Stimulated activated effector memory CD8-positive, alpha-beta T cell treated with anti-CD3 and anti-CD28 coated beads, Interleukin-12 subunit alpha, Interleukin-12 subunit beta, amount 100 ng/mL, for 72 hours (primary cell): ENCODE measurements around the gene NEK1.
A peak's percentile ranks its signal among the peaks of the same experiment; 100 is the strongest.

Experiments used
- ATAC-seq: fragments of 150-1000 bp; cut with Tn5 transposase; 2 replicates; pipeline ENCODE4 v1.10.0; 2021
- DNase-seq, 2 donors: peaks; one replicate each; pipeline ENCODE4 v3.0.0; 2021 to 2022; ENCODE audit warnings: low spot score in 2 of 2
- H3K27ac Mint-ChIP-seq: one replicate; pipeline ENCODE4 v1.8.0; 2022; ENCODE audit warnings: mild to moderate bottlenecking, mixed read lengths
- H3K36me3 Mint-ChIP-seq: one replicate; pipeline ENCODE4 v1.8.0; 2022; ENCODE audit warnings: mild to moderate bottlenecking, mixed read lengths
- H3K4me1 Mint-ChIP-seq: one replicate; pipeline ENCODE4 v1.8.0; 2022; ENCODE audit warnings: mixed read lengths
- H3K4me3 Mint-ChIP-seq: one replicate; pipeline ENCODE4 v1.8.0; 2022; ENCODE audit warnings: mild to moderate bottlenecking, mixed read lengths
- H3K9me3 Mint-ChIP-seq: one replicate; pipeline ENCODE4 v1.8.0; 2022; ENCODE audit warnings: mixed read lengths

Gene NEK1

DNA sequence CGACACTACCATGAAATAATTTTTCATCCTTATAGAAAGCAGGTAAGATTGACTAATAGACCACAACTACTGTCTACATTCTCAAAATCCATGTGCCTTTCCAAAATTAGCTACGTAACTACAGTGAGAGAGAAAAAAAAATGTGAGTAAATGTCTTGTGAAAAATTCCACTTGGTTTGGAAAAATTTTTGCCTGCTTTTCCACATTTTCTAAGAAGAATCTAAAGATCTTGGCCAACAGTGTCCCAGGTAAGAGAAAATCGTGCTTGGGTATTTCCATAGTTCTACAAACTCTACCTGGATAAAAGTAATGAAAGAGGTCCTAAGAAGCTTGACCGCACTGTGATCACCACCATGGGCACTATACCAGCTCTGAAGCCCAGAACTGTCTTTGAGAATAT lies 6.6 kb upstream of the NEK1 start:
- Mint-ChIP-seq H3K4me1 (peaks cover 48% of the 10 kb centered on the region), H3K9me3 (no peaks in the 10 kb centered on the region), H3K4me3 (peak overlapping the region; percentile 93), H3K27ac (peak overlapping the region; percentile 98), H3K36me3 (peaks cover 26% of the 10 kb centered on the region)
- DNase-seq (no peak), ATAC-seq (no peak)

DNA sequence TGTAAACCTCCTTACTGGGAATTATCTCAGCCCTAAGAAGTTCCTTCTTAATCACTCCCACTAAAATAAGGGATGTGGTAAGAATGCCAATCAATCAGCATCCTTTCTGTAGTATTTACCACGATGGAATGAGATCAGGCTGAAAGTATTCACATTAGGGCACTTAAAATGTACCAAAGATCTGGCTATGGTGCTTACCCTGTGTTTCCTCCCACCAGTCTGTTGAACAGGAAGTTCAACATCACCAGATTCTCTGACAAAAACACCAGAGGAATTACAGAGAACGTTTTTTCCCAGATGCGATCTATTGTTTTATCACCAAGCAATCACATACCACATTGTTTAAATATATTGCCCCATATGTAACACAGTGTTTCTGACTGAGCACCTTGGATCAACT lies 5.9 kb upstream of the NEK1 start:
- Mint-ChIP-seq H3K4me1 (peaks cover 42% of the 10 kb centered on the region), H3K9me3 (no peaks in the 10 kb centered on the region), H3K4me3 (peak overlapping the region; percentile 93), H3K36me3 (peaks cover 21% of the 10 kb centered on the region), H3K27ac (no peak overlapping the region)
- DNase-seq = no peak
- ATAC-seq = no peak

DNA sequence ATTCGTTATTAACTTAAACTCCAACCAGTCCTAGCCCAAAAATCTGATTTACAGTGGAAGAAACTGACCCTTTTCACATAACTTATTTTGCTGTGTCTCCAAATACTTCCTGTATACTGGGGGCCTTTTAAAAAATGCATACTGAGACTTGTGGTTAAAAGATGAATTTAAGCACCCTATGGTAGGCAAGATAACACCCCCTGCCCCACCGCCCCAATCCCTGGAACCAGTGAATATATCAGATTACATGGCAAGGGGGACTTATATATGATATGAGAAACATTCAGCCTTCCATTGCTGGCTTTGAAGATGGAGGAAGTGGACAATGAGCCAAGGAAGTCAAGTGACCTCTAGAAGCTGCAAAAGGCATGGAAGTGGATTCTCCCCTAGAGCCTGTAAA lies 4.9 kb upstream of the NEK1 start:
- Mint-ChIP-seq H3K36me3 (peaks cover 22% of the 10 kb centered on the region), H3K27ac (no peak overlapping the region), H3K4me1 (peaks cover 40% of the 10 kb centered on the region), H3K9me3 (no peaks in the 10 kb centered on the region), H3K4me3 (no peak overlapping the region)
- ATAC-seq = no peak
- DNase-seq = no peak

DNA sequence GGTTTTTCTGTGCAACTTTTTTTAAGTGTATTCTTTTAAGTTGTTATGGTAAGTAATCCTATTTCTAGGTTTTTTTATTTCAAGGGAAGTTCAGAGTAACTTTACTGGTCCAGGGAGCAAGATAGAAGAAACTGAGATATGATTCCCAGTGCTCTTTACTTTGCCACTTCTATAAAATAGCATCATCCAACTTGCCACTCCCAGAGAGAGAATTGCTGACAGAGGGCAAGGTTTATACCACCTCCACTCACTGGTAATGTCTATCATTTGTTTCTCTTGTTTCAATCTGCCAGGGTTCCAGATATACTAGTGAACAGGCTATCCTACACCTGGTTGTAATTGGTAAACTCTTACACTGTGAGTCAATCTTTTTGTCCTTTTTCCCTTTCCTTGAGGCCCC lies 4.5 kb upstream of the NEK1 start:
- DNase-seq = no peak
- Mint-ChIP-seq H3K4me3 (no peak overlapping the region), H3K4me1 (peaks cover 36% of the 10 kb centered on the region), H3K27ac (no peak overlapping the region), H3K36me3 (peaks cover 20% of the 10 kb centered on the region), H3K9me3 (no peaks in the 10 kb centered on the region)
- no peak for ATAC-seq

DNA sequence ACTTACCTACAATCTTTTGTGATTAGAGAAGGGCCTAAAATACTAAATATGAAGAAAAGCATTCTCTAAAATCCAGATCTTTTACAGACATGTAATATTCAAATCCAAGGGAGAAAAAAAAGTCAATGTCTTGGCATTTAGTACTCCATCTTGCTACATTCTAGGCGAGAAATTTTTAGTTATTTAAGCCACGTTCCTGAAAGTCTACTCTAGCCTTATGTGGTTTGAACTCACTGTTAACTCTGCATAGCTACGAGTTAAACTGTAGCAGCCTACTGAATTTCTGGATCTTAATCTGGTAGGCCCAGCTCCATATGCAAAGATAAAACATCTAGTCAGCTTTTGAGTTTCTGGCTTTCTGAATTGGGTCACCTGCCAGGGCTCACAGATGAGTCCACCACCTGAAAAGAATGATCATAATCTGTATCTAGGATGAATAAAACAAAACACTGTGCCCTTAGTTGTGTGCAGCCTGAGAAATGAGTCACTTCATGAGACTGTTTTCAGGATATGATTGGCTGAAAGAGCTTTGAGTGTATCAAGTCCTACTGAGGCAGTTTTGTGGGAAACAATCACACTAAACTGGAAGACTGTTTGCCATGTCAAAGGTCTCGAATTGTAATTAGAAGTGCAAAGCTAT lies 3.2 kb upstream of the NEK1 start:
- DNase-seq (no peak), ATAC-seq (peak; percentile 47)
- Mint-ChIP-seq H3K4me3 (no peak overlapping the region), H3K4me1 (peaks cover 34% of the 10 kb centered on the region), H3K36me3 (peaks cover 14% of the 10 kb centered on the region), H3K9me3 (no peaks in the 10 kb centered on the region), H3K27ac (no peak overlapping the region)

DNA sequence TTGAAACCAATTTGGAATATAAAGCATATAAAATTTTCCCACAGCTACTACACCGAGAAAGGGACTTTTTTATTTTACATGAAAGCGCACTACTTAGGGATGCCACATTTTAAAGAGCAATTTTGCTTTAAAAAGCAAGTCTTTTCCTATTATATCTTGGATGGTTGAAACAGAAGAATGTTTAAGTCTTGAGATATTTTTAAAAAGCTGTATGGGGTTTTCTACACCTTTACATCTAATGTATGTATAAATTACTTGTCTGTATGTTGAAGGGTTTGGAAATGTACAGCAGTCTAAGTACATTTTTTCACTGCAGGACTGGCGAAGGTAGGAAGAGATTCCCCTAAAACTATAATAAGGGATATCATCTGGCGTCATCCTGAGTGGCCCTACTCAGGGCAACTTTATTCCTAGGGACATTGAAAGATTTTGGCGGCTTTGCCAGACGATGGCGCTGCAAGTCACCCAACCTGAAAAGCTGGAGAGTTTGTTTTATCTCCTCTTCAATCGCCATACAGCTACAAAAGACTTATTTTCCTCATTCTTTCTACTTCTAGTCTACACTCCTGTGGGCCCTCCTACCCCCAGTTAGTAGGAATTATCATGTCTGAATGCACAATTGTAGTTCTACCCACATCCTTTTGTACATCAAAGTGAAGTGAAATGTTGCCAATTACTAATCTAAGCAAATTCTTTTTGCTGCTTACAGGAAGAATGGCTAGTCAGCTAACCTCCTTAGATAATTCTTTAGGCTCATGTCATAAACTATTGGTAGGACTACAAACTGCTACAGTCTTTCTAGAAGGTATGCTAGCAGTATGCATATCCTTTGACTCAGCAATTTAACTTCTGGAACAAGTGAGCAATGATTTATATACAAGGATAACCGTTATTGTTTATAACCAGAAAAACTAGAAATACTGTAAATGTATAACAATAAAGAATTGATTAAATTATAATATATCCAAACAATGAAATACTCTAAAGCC lies 782 bp upstream of the NEK1 start:
- no peaks in the 10 kb centered on the region for H3K9me3 Mint-ChIP-seq
- H3K4me3 Mint-ChIP-seq = peak overlapping the region; percentile 98
- ATAC-seq = peak; percentile 45
- peaks cover 15% of the 10 kb centered on the region for H3K4me1 Mint-ChIP-seq
- DNase-seq = peak; percentile 38 to 75
- peak overlapping the region; percentile 99 for H3K27ac Mint-ChIP-seq
- peaks cover 7% of the 10 kb centered on the region for H3K36me3 Mint-ChIP-seq

DNA sequence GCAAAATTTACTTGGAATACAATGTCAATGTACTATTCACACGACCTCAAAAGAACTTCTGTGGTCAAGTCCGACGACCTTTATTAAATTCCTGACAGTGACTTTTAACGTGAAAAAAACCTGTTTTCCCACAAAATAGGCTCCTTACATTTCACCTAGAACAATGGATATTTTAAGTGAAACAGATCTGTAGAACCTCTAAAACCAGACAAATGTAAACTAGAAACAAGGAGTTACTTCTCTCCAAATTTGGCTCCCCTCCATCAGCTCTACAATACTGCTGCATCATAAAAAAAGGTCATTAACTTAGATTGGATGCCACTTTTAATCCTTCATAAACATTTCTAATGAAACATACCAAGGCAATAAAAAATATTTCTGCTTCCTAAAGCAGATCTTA lies 1.2 kb downstream of the NEK1 start:
- ATAC-seq (no peak), DNase-seq (no peak)
- Mint-ChIP-seq H3K9me3 (no peaks in the 10 kb centered on the region), H3K4me3 (peak overlapping the region; percentile 98), H3K36me3 (peaks cover 7% of the 10 kb centered on the region), H3K4me1 (peaks cover 22% of the 10 kb centered on the region), H3K27ac (no peak overlapping the region)

DNA sequence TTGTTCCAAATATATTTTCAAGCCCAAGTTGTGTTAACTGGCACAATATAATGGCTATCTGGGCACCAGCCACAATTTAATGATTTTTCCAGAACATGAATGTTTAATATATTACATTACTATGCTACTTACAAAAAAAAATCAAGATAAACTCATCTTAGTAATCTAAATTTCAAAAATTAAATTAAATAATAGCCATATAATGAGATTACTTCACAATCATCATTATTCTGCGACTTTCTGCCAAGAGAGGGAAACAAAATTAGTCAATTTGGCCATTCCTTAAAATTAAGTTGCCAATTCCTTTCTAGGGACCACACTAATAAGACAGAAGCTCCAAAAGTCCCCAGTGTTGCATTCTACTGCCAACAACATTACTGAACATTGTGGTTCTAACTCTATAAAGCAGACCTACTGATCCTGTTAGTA lies 7.5 kb downstream of the NEK1 start:
- Mint-ChIP-seq H3K9me3 (no peaks in the 10 kb centered on the region), H3K27ac (peak overlapping the region; percentile 36), H3K4me1 (peaks cover 16% of the 10 kb centered on the region), H3K4me3 (no peak overlapping the region), H3K36me3 (peaks cover 33% of the 10 kb centered on the region)
- DNase-seq = no peak
- ATAC-seq = no peak

DNA sequence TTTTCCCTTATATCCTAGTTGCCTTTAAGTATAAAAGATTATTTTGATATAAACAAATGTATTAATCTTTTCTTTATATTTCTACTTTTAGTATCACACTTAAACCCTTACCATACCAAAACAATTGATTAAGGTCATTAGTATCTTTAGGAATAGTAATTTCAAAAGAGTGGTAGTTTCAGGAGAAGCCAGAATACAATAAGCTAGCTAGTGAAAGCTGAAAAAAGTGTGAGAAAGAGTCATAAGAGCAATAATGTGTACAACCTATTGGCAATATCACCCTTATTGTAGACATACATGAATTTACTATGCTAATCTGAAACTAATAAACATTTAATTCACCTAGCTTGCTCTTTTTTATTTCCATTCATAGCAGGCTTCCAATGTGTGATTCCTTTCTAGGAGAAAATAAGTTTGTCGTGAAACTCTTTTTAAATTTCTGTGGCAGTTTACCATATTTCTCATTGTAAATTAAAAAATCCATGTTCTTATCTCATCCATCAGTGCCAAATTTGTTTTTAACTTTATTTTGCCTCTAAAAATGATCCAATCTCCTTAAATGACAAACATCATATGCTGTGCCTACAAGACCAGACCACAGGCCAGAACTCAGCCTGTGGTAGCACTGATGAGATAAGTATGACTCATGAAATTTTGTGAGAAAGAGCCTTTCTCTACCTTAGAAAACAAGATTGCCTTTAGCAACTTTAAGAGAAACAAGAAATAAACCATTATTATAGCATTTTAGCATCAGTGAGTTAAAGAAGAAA lies 8.1 kb downstream of the NEK1 start:
- peak overlapping the region; percentile 36 for H3K27ac Mint-ChIP-seq
- DNase-seq (no peak), ATAC-seq (peak; percentile 99)
- H3K4me3 Mint-ChIP-seq = no peak overlapping the region
- no peaks in the 10 kb centered on the region for H3K9me3 Mint-ChIP-seq
- H3K4me1 Mint-ChIP-seq = peaks cover 16% of the 10 kb centered on the region
- H3K36me3 Mint-ChIP-seq = peaks cover 36% of the 10 kb centered on the region

DNA sequence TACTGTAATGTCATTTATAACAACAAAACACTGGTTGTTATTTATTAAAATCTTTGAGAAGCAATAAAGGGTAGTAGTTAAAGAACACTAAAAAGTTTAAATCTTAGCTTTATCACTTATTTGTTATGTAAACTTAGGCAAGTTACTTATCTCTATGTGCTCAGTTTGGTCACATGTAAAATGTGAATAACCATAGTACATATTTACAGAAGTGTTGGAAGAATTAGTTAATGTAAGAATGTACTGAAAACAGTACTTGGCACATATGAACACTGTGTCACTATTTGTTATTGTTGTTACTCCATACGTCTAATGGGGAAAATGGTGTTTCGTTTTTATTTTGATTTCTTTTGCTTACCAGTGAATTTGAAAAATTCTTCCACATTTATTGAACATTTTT lies 9.1 kb downstream of the NEK1 start:
- Mint-ChIP-seq H3K4me1 (peaks cover 16% of the 10 kb centered on the region), H3K27ac (no peak overlapping the region), H3K4me3 (no peak overlapping the region), H3K36me3 (peaks cover 36% of the 10 kb centered on the region), H3K9me3 (no peaks in the 10 kb centered on the region)
- DNase-seq (no peak), ATAC-seq (no peak)

DNA sequence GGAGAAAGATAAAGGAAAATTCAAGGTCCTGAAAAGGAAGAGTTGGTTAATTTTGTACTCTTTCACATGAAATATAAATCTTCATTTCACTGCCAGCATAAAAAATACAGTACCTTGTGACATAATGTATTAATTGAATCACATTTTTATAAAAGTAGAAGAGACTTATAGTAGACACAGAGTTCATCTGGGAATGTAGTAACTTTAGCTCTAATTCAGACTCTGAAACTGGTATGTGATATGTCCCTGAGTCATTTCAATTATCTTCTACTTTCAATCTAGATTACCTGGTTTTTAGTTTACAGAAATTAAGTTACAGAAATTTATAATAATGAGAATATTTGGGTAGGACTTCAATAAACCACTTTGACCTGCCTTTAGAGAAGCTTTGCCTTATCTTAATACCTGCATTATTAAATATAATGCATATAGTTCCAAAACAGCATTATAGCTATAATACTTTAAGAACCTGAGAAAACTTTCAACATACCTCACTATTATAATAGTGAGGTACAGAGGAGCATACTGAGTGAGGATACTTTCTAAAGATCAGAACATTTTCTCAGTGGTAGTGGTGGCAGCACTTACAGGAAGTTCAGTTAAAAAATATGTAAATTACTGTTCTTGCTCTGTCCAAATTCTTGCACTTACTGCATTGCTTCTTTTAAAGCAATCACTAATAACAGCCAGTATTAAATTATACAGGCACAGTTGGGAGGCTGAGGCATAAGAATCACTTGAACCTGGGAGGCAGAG lies 11.2 kb downstream of the NEK1 start:
- no peak overlapping the region for H3K27ac Mint-ChIP-seq

DNA sequence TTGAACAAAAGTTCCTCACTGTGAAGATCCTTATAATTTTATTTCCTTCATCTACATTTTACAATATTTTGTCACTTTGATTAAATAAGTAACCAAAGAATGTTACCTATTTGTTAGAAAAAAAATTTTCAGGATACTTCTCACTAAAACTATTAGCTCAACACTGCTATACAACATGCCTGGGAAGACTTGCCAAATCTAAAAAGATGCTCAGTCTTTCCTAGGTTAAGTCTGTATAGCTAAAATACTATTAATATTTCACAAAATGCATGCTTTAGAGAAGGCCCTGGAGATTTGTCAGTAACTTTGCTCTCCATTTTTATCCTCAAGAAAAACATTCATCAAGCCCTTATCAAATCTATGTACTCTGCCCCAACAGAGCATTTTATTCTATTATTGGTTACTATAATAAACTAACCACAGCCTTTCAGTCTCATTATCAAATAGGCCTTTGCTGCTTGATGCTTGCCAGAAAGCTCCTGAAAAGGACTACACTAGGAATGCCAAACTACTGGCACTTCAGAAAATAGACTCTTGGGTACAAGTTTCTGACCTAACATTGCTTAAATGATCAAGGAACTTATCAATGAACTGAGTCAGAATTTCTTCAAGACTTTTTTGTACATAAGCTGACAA lies 17.7 kb downstream of the NEK1 start:
- H3K4me1 Mint-ChIP-seq = no peaks in the 10 kb centered on the region
- ATAC-seq = no peak
- no peak for DNase-seq
- no peaks in the 10 kb centered on the region for H3K9me3 Mint-ChIP-seq
- peak overlapping the region; percentile 34 for H3K27ac Mint-ChIP-seq
- no peak overlapping the region for H3K4me3 Mint-ChIP-seq
- peaks cover 37% of the 10 kb centered on the region for H3K36me3 Mint-ChIP-seq

More for the DNA sequence above, 11.2 kb downstream of the NEK1 start:
- Mint-ChIP-seq H3K4me3 (no peak overlapping the region), H3K36me3 (peaks cover 49% of the 10 kb centered on the region), H3K4me1 (peaks cover 7% of the 10 kb centered on the region), H3K9me3 (no peaks in the 10 kb centered on the region)
- no peak for DNase-seq
- no peak for ATAC-seq

DNA sequence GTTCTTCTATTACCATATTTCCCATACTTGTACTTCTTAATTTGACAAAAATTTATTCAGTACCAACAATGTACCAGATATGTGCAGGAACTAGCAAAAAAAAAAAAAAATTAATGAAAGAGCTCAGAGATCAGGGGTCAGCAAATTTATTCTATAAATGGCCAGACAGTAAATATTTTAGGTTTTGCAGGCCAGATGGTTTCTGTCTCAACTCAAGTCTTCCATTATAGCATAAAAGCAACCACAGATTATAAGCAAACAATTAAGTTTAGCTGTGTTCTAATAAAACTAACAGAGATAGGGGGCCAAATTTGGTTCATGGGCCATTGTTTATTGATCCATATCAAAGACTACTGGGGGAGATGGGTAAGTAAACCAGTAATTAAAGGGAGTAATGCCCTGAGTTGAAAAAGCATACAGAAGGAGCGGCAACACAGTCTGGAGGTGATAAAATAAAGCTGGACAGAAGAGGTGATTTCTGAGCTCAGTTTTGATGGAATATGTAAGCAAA lies 19.3 kb downstream of the NEK1 start:
- Mint-ChIP-seq H3K36me3 (peaks cover 48% of the 10 kb centered on the region), H3K27ac (no peak overlapping the region)

DNA sequence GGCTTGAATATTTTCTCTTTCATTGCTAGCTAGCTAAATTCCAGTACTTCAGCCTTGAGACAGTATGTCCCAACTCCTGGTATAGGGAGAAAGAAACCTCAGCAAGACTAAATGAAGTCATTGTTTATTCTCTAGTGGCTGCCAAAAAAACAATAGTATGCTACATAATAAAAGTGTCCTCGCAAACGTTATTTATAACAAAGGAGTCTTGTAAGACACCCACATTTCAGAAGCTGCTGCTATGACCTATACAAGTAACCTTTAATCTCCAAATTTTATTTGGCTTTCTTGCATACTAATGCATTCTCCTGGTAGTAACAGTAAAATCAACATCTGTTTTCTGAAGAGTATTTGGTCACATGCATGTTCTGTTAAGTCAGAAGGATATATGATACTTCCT lies 28.8 kb downstream of the NEK1 start:
- Mint-ChIP-seq H3K4me1 (no peaks in the 10 kb centered on the region), H3K27ac (no peak overlapping the region), H3K9me3 (no peaks in the 10 kb centered on the region), H3K4me3 (no peak overlapping the region), H3K36me3 (peaks cover 49% of the 10 kb centered on the region)
- ATAC-seq (no peak), DNase-seq (no peak)

More for the DNA sequence above, 19.3 kb downstream of the NEK1 start:
- ATAC-seq = no peak
- Mint-ChIP-seq H3K9me3 (no peaks in the 10 kb centered on the region), H3K4me1 (no peaks in the 10 kb centered on the region), H3K4me3 (no peak overlapping the region)
- DNase-seq = no peak
